ENCODE data around the gene ZNF106.

ZNF106 gene

DNA sequence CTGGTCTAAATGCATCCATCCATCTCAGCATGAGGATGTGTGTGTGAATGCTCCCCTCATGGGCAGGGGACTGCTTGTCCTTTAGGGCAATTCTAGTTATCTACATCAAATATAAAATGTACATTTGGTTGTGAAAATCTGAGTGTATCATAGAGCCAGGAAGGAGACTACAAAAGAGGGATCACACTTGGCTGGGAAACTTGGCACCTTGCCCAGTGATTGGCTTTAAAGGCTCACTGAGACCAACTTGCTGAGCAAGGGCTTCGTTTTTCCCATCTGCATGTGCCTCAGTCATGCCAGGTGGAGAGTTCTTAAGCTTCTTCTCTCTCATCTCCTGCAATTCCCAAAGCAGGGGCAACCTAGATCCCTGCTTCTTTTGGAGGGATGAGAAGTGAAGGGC is 126.4 kb downstream of the ZNF106 start:
- peak; percentile 1 for DNase-seq

- no peak for DNase-seq
Measured at GRCh38 chr15:42363942-42364341, 127.0 kb downstream of the ZNF106 start.

- DNase-seq: no peak
Measured at GRCh38 chr15:42363487-42363886, 127.5 kb downstream of the ZNF106 start.

Data from NCI-H774 (cell line).